Prostate gland (tissue), 2 donors: Measurements from ENCODE around the gene EPHA6. TPM values are rescaled to one million over a fixed set of nuclear protein-coding genes. Genes with fewer than 3 reads are reported as not detected.

Source experiments
- DNase-seq: peaks from one replicate; pipeline ENCODE4 v3.0.0-alpha.2; 2019; ENCODE audit warnings: low spot score
- H3K27ac ChIP-seq, 2 donors: fragments of 200-600 bp; sonication (generic); 2 replicates each; pipeline ENCODE4 v1.5.1; 2017 to 2019
- H3K27me3 ChIP-seq: fragments of 200-600 bp; sonication (generic); replicated peaks from 2 replicates; pipeline ENCODE4 v1.5.1; 2019; ENCODE audit not compliant: insufficient read depth
- H3K36me3 ChIP-seq, 2 donors: fragments of 200-600 bp; sonication (generic); 1 replicate in 1 of 2; 2 replicates in 1 of 2; pipeline versions ENCODE4 v1.5.1 to v1.8.1; 2017 to 2019
- H3K4me1 ChIP-seq: fragments of 200-600 bp; sonication (generic); replicated peaks from 2 replicates; pipeline ENCODE4 v1.5.1; 2019
- H3K4me3 ChIP-seq, 2 donors: fragments of 200-600 bp; sonication (generic); 2 replicates each; pipeline ENCODE4 v1.5.1; 2017 to 2019
- H3K9me3 ChIP-seq: fragments of 200-600 bp; sonication (generic); 2 replicates; pipeline ENCODE4 v1.5.1; 2017
- POLR2A ChIP-seq: fragments of 450-650 bp; IDR thresholded peaks from one replicate; pipeline ENCODE4 v1.6.1; 2016; ENCODE audit warnings: antibody characterized with exemption, mild to moderate bottlenecking
- POLR2AphosphoS5 ChIP-seq: sonication (generic); formaldehyde crosslinking; IDR thresholded peaks from one replicate; pipeline ENCODE4 v1.6.1; 2017; ENCODE audit warnings: antibody characterized with exemption
- WGBS: methylation state at CpG from one replicate; pipeline ENCODE4 v1.1.5; 2018; 5-methylcytosine and 5-hydroxymethylcytosine counted together
- intact Hi-C: fragments of 100-400 bp; cut with DNase I; formaldehyde crosslinking; loops from one replicate; pipeline ENCODE4 v1.14.2; 2022
- total RNA-seq, 2 donors: library from RNA; depleted of rRNA; stranded (reverse); fragments of >200 nt; gene quantifications; one replicate each; pipeline ENCODE4 v1.1.0, GENCODE V29; 2016
- TF ChIP-seq, protein P1 (sequence below), 4 experiments: fragments of 200-600 bp in 2 of 4; fragments of 450-650 bp in 2 of 4; sonication (generic) in 2 of 4; IDR thresholded peaks; 1 replicate in 3 of 4; 2 replicates in 1 of 4; pipeline ENCODE4 v1.5.1; 2016 to 2019; ENCODE audit warnings: antibody characterized with exemption in 4 of 4, mild to moderate bottlenecking in 2 of 4, moderate library complexity in 2 of 4

The EPHA6 gene
- total RNA-seq, 2 donors from 2014 or later, result 1.1 to 3.7 TPM

DNA sequence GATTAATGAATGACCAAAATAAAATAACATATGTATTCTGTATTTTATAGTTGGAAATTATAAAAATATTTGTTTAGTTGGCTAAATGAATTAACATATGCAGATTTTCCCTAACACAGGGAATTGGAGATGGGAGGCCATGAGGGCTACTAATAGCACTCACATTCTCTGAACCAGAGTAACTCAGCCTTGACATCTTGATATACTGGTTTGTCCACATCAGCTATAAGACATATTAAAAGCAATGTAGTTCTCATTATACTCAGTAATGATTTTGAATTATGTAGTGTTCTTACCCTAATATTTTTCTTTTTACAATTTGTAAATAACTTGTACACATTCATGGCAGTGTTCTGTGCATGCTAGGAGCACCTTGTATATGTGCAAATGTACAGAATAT, 255.9 kb downstream of the EPHA6 start:
- TF ChIP-seq POLR2AphosphoS5, result no peak
- TF ChIP-seq, protein P1, sequence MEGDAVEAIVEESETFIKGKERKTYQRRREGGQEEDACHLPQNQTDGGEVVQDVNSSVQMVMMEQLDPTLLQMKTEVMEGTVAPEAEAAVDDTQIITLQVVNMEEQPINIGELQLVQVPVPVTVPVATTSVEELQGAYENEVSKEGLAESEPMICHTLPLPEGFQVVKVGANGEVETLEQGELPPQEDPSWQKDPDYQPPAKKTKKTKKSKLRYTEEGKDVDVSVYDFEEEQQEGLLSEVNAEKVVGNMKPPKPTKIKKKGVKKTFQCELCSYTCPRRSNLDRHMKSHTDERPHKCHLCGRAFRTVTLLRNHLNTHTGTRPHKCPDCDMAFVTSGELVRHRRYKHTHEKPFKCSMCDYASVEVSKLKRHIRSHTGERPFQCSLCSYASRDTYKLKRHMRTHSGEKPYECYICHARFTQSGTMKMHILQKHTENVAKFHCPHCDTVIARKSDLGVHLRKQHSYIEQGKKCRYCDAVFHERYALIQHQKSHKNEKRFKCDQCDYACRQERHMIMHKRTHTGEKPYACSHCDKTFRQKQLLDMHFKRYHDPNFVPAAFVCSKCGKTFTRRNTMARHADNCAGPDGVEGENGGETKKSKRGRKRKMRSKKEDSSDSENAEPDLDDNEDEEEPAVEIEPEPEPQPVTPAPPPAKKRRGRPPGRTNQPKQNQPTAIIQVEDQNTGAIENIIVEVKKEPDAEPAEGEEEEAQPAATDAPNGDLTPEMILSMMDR (IDR thresholded peaks at IDR 0.05), result no peak
- TF ChIP-seq POLR2A, result no peak
- H3K27me3 ChIP-seq, result no peaks in the 10 kb centered on the region
- no peaks in the 10 kb centered on the region for H3K9me3 ChIP-seq
- no peaks in the 10 kb centered on the region for H3K4me1 ChIP-seq
- no peak overlapping the region for H3K27ac ChIP-seq
- H3K4me3 ChIP-seq, result no peak overlapping the region
- no peak for DNase-seq
- intact Hi-C loops, result no loop called here
- H3K36me3 ChIP-seq, result no peaks in the 10 kb centered on the region

DNA sequence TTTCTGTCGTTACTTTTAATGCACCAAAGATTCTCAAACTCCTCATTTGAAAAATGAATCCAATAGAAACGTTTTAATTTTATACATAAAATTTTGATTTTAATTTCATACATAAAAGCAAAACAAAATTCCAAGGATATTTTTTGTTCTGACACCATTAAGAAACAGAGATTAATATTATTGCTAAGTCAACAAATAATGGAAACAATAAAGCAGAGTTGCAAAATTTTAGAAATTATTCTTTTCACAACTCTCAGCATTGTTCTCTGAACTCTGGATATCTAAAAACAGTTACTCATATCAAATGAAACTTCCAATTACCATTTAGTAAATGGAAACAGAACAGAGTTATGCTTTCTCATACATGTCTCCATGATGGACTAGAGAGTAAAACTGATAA, 260.2 kb downstream of the EPHA6 start:
- H3K4me3 ChIP-seq, result no peak overlapping the region
- no peaks in the 10 kb centered on the region for H3K27me3 ChIP-seq
- TF ChIP-seq, protein P1 (IDR thresholded peaks at IDR 0.05), result no peak
- TF ChIP-seq POLR2AphosphoS5, result no peak
- TF ChIP-seq POLR2A, result no peak
- H3K27ac ChIP-seq, result no peak overlapping the region
- H3K4me1 ChIP-seq, result no peaks in the 10 kb centered on the region
- H3K9me3 ChIP-seq, result no peaks in the 10 kb centered on the region
- no peaks in the 10 kb centered on the region for H3K36me3 ChIP-seq
- no peak for DNase-seq
- WGBS, result 76% methylated on average over 2 of the region's 2 CpGs
- intact Hi-C loops, result no loop called here

DNA sequence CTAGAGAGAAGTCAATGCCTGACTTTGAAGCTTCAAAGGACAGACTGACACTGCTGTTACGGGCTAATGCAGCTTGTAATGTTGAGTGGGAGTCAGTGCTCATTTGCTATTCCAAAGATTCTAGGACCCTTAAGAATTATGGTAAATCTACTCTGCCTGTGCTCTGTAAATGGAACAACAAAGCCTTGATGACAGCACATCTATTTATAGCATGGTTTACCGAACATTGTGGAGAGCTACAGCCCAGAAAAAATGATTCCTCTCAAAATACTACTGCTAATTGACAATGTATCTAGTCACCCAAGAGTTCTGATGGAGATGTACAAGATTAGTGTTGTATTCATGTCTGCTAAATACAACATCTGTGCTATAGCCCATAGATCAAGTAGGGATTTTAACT, 262.3 kb downstream of the EPHA6 start:
- H3K36me3 ChIP-seq, result no peaks in the 10 kb centered on the region
- H3K4me3 ChIP-seq, result no peak overlapping the region
- no peaks in the 10 kb centered on the region for H3K4me1 ChIP-seq
- H3K27ac ChIP-seq, result no peak overlapping the region
- H3K27me3 ChIP-seq, result no peaks in the 10 kb centered on the region
- intact Hi-C loops, result no loop called here
- TF ChIP-seq, protein P1 (IDR thresholded peaks at IDR 0.05), result no peak
- no peak for DNase-seq
- H3K9me3 ChIP-seq, result no peaks in the 10 kb centered on the region
- 62% methylated on average over 2 of the region's 2 CpGs for WGBS

DNA sequence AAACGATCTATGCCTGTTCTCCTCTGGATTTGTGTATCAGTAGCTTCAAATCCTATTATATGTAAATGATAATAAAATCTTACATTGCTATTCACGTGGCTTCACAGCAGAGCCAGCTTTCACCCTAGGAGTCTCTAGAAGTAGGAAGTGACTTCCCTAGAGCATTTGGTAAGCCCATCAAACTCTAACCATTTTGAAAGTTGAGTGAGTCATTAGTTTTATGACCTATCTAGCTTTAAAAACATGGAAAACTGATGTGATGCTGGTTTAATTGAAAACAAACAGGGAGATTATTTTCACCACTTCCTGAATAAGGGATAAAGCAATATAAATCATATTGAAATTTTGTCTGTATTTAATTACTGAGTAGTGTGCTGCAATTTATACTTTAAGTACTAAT, 275.2 kb downstream of the EPHA6 start:
- Histone ChIP-seq H3K4me1 (no peaks in the 10 kb centered on the region), H3K36me3 (no peaks in the 10 kb centered on the region), H3K27ac (no peak overlapping the region), H3K4me3 (no peak overlapping the region), H3K27me3 (no peaks in the 10 kb centered on the region), H3K9me3 (no peaks in the 10 kb centered on the region)
- TF ChIP-seq POLR2A (no peak), POLR2AphosphoS5 (no peak)
- TF ChIP-seq, protein P1 (IDR thresholded peaks at IDR 0.05), result no peak
- intact Hi-C loops, result no loop called here
- WGBS, result 64% methylated on average over 2 of the region's 2 CpGs
- DNase-seq, result no peak

DNA sequence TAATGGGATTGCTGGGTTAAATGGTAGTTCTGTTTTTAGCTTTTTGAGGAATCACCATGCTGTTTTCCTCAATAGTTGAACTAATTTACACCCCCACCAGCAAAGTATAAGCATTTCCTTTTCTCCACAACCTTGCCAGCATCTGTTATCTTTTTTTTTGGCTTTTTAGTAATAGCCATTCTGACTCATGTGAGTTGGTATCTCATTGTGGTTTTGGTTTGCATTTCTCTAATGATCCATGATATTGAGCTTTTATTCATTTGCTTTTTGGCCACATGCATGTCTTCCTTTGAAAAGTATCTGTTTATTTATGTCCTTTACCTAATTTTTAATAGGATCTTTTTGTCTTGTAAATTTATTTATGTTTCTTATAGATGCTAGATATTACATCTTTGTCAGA, 288.2 kb downstream of the EPHA6 start:
- H3K36me3 ChIP-seq, result no peaks in the 10 kb centered on the region
- no peak overlapping the region for H3K27ac ChIP-seq
- no peak for DNase-seq
- H3K4me1 ChIP-seq, result no peaks in the 10 kb centered on the region
- H3K4me3 ChIP-seq, result no peak overlapping the region
- intact Hi-C loops, result no loop called here
- H3K9me3 ChIP-seq, result no peaks in the 10 kb centered on the region
- no peaks in the 10 kb centered on the region for H3K27me3 ChIP-seq
- TF ChIP-seq, protein P1 (IDR thresholded peaks at IDR 0.05), result no peak
- TF ChIP-seq POLR2A, result no peak
